ENCODE results near the gene AGAP4. TPM values are rescaled to one million over a fixed set of nuclear protein-coding genes. Genes with fewer than 3 reads are reported as not detected.
"Not testable (repeated sequence)": the region's sequence is repeated elsewhere in the genome, so short reads cannot be mapped to it uniquely, and the experiment has no call there.

AGAP4 gene
- total RNA-seq, 2 experiments from 2014 or later, result 16.3 to 19.8 TPM

- no peak for DNase-seq
Measured at GRCh38 chr10:45819552-45819951, 27.7 kb downstream of the AGAP4 start.

DNA sequence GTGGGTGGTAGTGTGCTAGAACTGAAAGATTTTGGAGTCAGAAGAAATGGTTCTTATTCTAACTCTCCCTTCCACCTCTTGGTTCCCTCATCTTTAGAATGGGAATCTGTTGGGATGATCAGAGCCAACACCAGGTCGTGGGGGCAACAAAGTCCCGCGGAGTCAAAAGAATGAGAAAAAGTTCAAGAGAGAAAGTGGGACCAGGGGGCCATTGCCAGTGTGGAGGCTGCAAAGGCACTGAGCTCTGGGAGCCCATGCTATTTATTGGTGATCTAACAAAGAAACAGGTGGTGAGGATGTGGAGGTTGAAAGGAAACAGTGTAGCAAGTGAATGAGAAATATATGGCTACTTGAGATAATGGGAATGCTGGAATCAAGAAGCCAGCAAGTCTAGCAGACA, 29.4 kb downstream of the AGAP4 start:
- Mint-ChIP-seq H3K4me3 (no peak overlapping the region), H3K27me3 (no peaks in the 10 kb centered on the region), H3K4me1 (ENCODE audit: low read depth) (no peaks in the 10 kb centered on the region), H3K27ac (no peak overlapping the region), H3K36me3 (ENCODE audit: low read depth) (no peaks in the 10 kb centered on the region), H3K9me3 (no peaks in the 10 kb centered on the region)
- DNase-seq (no peak), ATAC-seq (no peak)
- intact Hi-C loops (cut with micrococcal nuclease), result no loop called here
- CTCF ChIA-PET, result no interaction called here
- POLR2A ChIA-PET, result no interaction called here
- no peak for TF ChIP-seq CTCF (IDR thresholded peaks at IDR 0.05)

More at GRCh38 chr10:45819552-45819951, 27.7 kb downstream of the AGAP4 start:
- H3K9me3 Mint-ChIP-seq, result no peaks in the 10 kb centered on the region
- ATAC-seq, result no peak
- no peaks in the 10 kb centered on the region for H3K4me1 Mint-ChIP-seq (ENCODE audit: low read depth)
- ChIA-PET POLR2A (no interaction called here), CTCF (no interaction called here)
- no peak for TF ChIP-seq CTCF (IDR thresholded peaks at IDR 0.05)
- no peak overlapping the region for H3K27ac Mint-ChIP-seq
- intact Hi-C loops (cut with micrococcal nuclease), result no loop called here
- H3K4me3 Mint-ChIP-seq, result no peak overlapping the region
- H3K27me3 Mint-ChIP-seq, result no peaks in the 10 kb centered on the region
- H3K36me3 Mint-ChIP-seq (ENCODE audit: low read depth), result no peaks in the 10 kb centered on the region

- H3K4me3 Mint-ChIP-seq, result no peak overlapping the region
- no peaks in the 10 kb centered on the region for H3K27me3 Mint-ChIP-seq
- H3K9me3 Mint-ChIP-seq, result no peaks in the 10 kb centered on the region
- no peak overlapping the region for H3K27ac Mint-ChIP-seq
- ChIA-PET POLR2A (no interaction called here), CTCF (no interaction called here)
- DNase-seq (no peak), ATAC-seq (no peak)
- no peak for TF ChIP-seq CTCF (IDR thresholded peaks at IDR 0.05)
- no peaks in the 10 kb centered on the region for H3K36me3 Mint-ChIP-seq (ENCODE audit: low read depth)
- no peaks in the 10 kb centered on the region for H3K4me1 Mint-ChIP-seq (ENCODE audit: low read depth)
- intact Hi-C loops (cut with micrococcal nuclease), result no loop called here
Measured at GRCh38 chr10:45817130-45817859, 30.0 kb downstream of the AGAP4 start.

GRCh38 chr10:45814146-45814545, 33.2 kb downstream of the AGAP4 start:
- intact Hi-C loops (cut with micrococcal nuclease); POLR2A ChIA-PET; CTCF ChIA-PET: not testable (repeated sequence)

DNA sequence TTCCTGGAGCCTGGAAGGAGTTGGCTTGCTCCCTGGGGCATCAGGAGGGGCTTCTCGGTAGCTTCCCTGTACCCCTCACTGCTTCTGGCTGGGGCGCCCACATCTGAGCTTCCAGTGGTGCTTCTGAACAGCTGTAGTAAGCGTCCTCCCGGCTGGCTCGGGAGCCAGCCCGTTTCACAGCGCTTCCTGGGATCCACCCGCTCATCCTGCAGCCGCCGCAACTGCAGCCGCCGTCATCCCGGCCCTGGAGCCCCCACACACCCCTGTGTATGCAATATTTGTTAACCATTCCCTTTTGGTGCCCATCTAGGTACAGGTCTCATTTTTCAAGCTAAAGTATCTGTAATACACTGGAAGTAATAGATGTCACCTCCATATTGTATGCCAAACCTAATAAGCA, 34.3 kb downstream of the AGAP4 start:
- not testable (repeated sequence) for DNase-seq, H3K9me3 Mint-ChIP-seq

More at GRCh38 chr10:45814146-45814545, 33.2 kb downstream of the AGAP4 start:
- not testable (repeated sequence) for H3K4me3 Mint-ChIP-seq; H3K27ac Mint-ChIP-seq; H3K9me3 Mint-ChIP-seq; DNase-seq; H3K4me1 Mint-ChIP-seq (ENCODE audit: low read depth); ATAC-seq; H3K36me3 Mint-ChIP-seq (ENCODE audit: low read depth); H3K27me3 Mint-ChIP-seq

DNA sequence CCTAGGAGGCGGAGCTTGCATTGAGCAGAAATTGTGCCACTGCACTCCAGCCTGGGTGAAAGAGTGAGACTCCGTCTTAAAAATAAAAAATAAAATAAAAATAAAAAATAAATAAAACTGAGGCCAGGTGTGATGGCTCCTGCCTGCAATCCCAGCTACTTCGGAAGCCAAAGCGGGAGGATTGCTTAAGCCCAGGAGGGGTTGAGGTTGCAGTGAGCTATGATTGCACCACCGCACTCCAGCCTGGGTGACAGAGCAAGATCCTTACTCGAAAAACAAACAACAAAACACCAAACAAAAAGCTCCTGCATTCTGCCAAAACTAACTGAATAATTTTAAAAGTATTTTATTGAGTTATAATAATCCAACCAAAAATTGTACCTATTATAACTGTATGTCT, 36.2 kb downstream of the AGAP4 start:
- no peaks in the 10 kb centered on the region for H3K36me3 Mint-ChIP-seq (ENCODE audit: low read depth)
- no peak overlapping the region for H3K27ac Mint-ChIP-seq
- H3K4me3 Mint-ChIP-seq, result no peak overlapping the region
- no peak for TF ChIP-seq CTCF (IDR thresholded peaks at IDR 0.05)
- H3K4me1 Mint-ChIP-seq (ENCODE audit: low read depth), result no peaks in the 10 kb centered on the region
- no peaks in the 10 kb centered on the region for H3K9me3 Mint-ChIP-seq
- ATAC-seq, result no peak
- no peak for DNase-seq
- ChIA-PET CTCF (no interaction called here), POLR2A (interaction anchor here (0.6 kb wide), 1 partner anchor 604 kb away, joined by 3 read pairs; no protein-coding TSS in a partner anchor)
- intact Hi-C loops (cut with micrococcal nuclease), result no loop called here
- no peaks in the 10 kb centered on the region for H3K27me3 Mint-ChIP-seq

More for the DNA sequence above, 34.3 kb downstream of the AGAP4 start:
- H3K27ac Mint-ChIP-seq; intact Hi-C loops (cut with micrococcal nuclease); H3K36me3 Mint-ChIP-seq (ENCODE audit: low read depth); CTCF ChIA-PET; H3K4me1 Mint-ChIP-seq (ENCODE audit: low read depth); H3K27me3 Mint-ChIP-seq; POLR2A ChIA-PET; H3K4me3 Mint-ChIP-seq; ATAC-seq: not testable (repeated sequence)
